Adipose tissue (tissue), 3 donors: Measurements from ENCODE around the gene SAP30L. TPM values are rescaled to one million over a fixed set of nuclear protein-coding genes. Genes with fewer than 3 reads are reported as not detected.

ENCODE experiments used
- H3K27ac ChIP-seq: one replicate; pipeline ENCODE4 v1.5.1; 2013; ENCODE audit warnings: low read depth, low read length
- WGBS, 3 donors: extraction: QIAGEN DNeasy Blood & Tissue Kit; methylation state at CpG; one replicate each; pipeline ENCODE4 v1.1.7; 2013; 5-methylcytosine and 5-hydroxymethylcytosine counted together
- polyA plus RNA-seq, 3 donors: library from polyadenylated mRNA; stranded (reverse); fragments of 200-250 nt; gene quantifications; one replicate each; pipeline ENCODE4 v1.2.3, GENCODE V29; 2013
- donor health status: healthy with polysubstance abuse.
- donor health status: Bipolar disorder and iron deficiency.
- donor health status: healthy.

Gene SAP30L
- polyA plus RNA-seq, 3 donors = 8.9 to 17.2 (median 17.0) TPM

GRCh38 chr5:154451957-154452356 is 6.2 kb downstream of the SAP30L start:
- 85 to 88% (median 88%) methylated on average over 8 of the region's 8 CpGs for WGBS, 3 donors
- H3K27ac ChIP-seq = no peak overlapping the region

- 85 to 91% (median 85%) methylated on average over 5 of the region's 5 CpGs for WGBS, 3 donors
- no peak overlapping the region for H3K27ac ChIP-seq
These were observed 9.8 kb downstream of the SAP30L start for GRCh38 chr5:154455585-154455984.

- 76 to 91% (median 79%) methylated on average over 3 of the region's 3 CpGs for WGBS, 3 donors
- H3K27ac ChIP-seq = no peak overlapping the region
These were observed 10.7 kb downstream of the SAP30L start for GRCh38 chr5:154456540-154456939.

- 67 to 79% (median 74%) methylated on average over 3 of the region's 3 CpGs for WGBS, 3 donors
- H3K27ac ChIP-seq = no peak overlapping the region
These were observed 13.2 kb downstream of the SAP30L start for GRCh38 chr5:154459015-154459414.

- WGBS, 3 donors = 88 to 98% (median 90%) methylated on average over 4 of the region's 4 CpGs
- no peak overlapping the region for H3K27ac ChIP-seq
These were observed 14.4 kb downstream of the SAP30L start for GRCh38 chr5:154460172-154460571.

GRCh38 chr5:154461531-154461930 is 15.7 kb downstream of the SAP30L start:
- H3K27ac ChIP-seq = no peak overlapping the region
- 65 to 76% (median 72%) methylated on average over 6 of the region's 6 CpGs for WGBS, 3 donors

GRCh38 chr5:154464438-154464837 is 18.6 kb downstream of the SAP30L start:
- H3K27ac ChIP-seq = no peak overlapping the region
- WGBS, 3 donors = 44 to 57% (median 49%) methylated on average over 1 of the region's 1 CpG

GRCh38 chr5:154465169-154465568 is 19.4 kb downstream of the SAP30L start:
- no peak overlapping the region for H3K27ac ChIP-seq
- 49 to 62% (median 61%) methylated on average over 6 of the region's 6 CpGs for WGBS, 3 donors

GRCh38 chr5:154466147-154466546 is 20.4 kb downstream of the SAP30L start:
- no peak overlapping the region for H3K27ac ChIP-seq
- 64 to 79% (median 70%) methylated on average over 5 of the region's 5 CpGs for WGBS, 3 donors

GRCh38 chr5:154466671-154467070 is 20.9 kb downstream of the SAP30L start:
- H3K27ac ChIP-seq = no peak overlapping the region
- WGBS, 3 donors = 84 to 92% (median 86%) methylated on average over 5 of the region's 5 CpGs

- H3K27ac ChIP-seq = no peak overlapping the region
- WGBS, 3 donors = 35 to 44% (median 39%) methylated on average over 18 of the region's 18 CpGs
These were observed 22.0 kb downstream of the SAP30L start for GRCh38 chr5:154467655-154468354.

GRCh38 chr5:154470137-154470536 is 24.3 kb downstream of the SAP30L start:
- 41 to 64% (median 44%) methylated on average over 2 of the region's 2 CpGs for WGBS, 3 donors
- H3K27ac ChIP-seq = no peak overlapping the region

- no peak overlapping the region for H3K27ac ChIP-seq
- 14 to 37% (median 23%) methylated on average over 11 of the region's 11 CpGs for WGBS, 3 donors
These were observed 25.4 kb downstream of the SAP30L start for GRCh38 chr5:154470947-154471870.

GRCh38 chr5:154472871-154473580 is 27.2 kb downstream of the SAP30L start:
- H3K27ac ChIP-seq = no peak overlapping the region
- WGBS, 3 donors = 6 to 12% (median 8%) methylated on average over 35 of the region's 35 CpGs

GRCh38 chr5:154473581-154474283 is 27.9 kb downstream of the SAP30L start:
- H3K27ac ChIP-seq = no peak overlapping the region

GRCh38 chr5:154474396-154475334 is 28.9 kb downstream of the SAP30L start:
- 13 to 17% (median 15%) methylated on average over 17 of the region's 17 CpGs for WGBS, 3 donors
- no peak overlapping the region for H3K27ac ChIP-seq

More at GRCh38 chr5:154473581-154474283, 27.9 kb downstream of the SAP30L start:
- 12 to 22% (median 14%) methylated on average over 36 to 40 of the region's 40 CpGs for WGBS, 3 donors
